Mesendoderm (in vitro differentiated cells): ENCODE data around the gene RIPOR3.

ENCODE experiments used
- DNase-seq: peaks from one replicate; pipeline ENCODE4 v3.0.0; 2013
- H2AK5ac ChIP-seq: 2 replicates; pipeline ENCODE4 v1.6.1; 2013; ENCODE audit warnings: low read length, inconsistent platforms
- H2BK120ac ChIP-seq: 2 replicates; pipeline ENCODE4 v1.6.1; 2013; ENCODE audit warnings: low read depth, mild to moderate bottlenecking, low read length, moderate library complexity, mixed read lengths
- H2BK15ac ChIP-seq: replicated peaks from 2 replicates; pipeline ENCODE4 v1.6.1; 2013; ENCODE audit warnings: low read depth, mild to moderate bottlenecking, moderate library complexity
- H2BK5ac ChIP-seq: 2 replicates; pipeline ENCODE4 v1.6.1; 2013; ENCODE audit warnings: low read length, inconsistent platforms
- H3K18ac ChIP-seq: 2 replicates; pipeline ENCODE4 v1.6.1; 2013; ENCODE audit warnings: mild to moderate bottlenecking, low read length, mixed read lengths
- H3K23ac ChIP-seq: one replicate; pipeline ENCODE4 v1.6.1; 2013; ENCODE audit warnings: low read length
- H3K27ac ChIP-seq: 2 replicates; pipeline ENCODE4 v1.5.1; 2013; ENCODE audit warnings: low read depth, mild to moderate bottlenecking, inconsistent platforms, low read length, moderate library complexity
- H3K27me3 ChIP-seq: 2 replicates; pipeline ENCODE4 v1.6.1; 2013; ENCODE audit warnings: low read length, control low read depth, mild to moderate bottlenecking, inconsistent platforms; ENCODE audit not compliant: insufficient read depth, poor library complexity
- H3K36me3 ChIP-seq: 2 replicates; pipeline ENCODE4 v1.6.1; 2013; ENCODE audit warnings: low read length, inconsistent platforms; ENCODE audit not compliant: control insufficient read depth, insufficient read depth
- H3K4ac ChIP-seq: one replicate; pipeline ENCODE4 v1.6.1; 2013; ENCODE audit warnings: low read depth, mild to moderate bottlenecking, low read length, moderate library complexity
- H3K4me1 ChIP-seq: 2 replicates; pipeline ENCODE4 v1.6.1; 2013; ENCODE audit warnings: low read depth, low read length, inconsistent platforms; ENCODE audit not compliant: control insufficient read depth
- H3K4me2 ChIP-seq: 2 replicates; pipeline ENCODE4 v1.6.1; 2013; ENCODE audit warnings: low read length
- H3K4me3 ChIP-seq: 2 replicates; pipeline ENCODE4 v1.5.1; 2013; ENCODE audit warnings: mild to moderate bottlenecking, low read length
- H3K56ac ChIP-seq: one replicate; pipeline ENCODE4 v1.6.1; 2013; ENCODE audit warnings: low read length
- H3K79me1 ChIP-seq: 2 replicates; pipeline ENCODE4 v1.6.1; 2013; ENCODE audit warnings: low read length, inconsistent platforms
- H3K79me2 ChIP-seq: 2 replicates; pipeline ENCODE4 v1.6.1; 2013; ENCODE audit warnings: mild to moderate bottlenecking, low read length; ENCODE audit not compliant: control insufficient read depth, insufficient read depth
- H3K9ac ChIP-seq: 2 replicates; pipeline ENCODE4 v1.6.1; 2013; ENCODE audit warnings: low read length, inconsistent platforms
- H4K5ac ChIP-seq: one replicate; pipeline ENCODE4 v1.6.1; 2013; ENCODE audit warnings: low read length
- H4K8ac ChIP-seq: one replicate; pipeline ENCODE4 v1.6.1; 2013; ENCODE audit warnings: low read depth, mild to moderate bottlenecking, control low read depth, low read length, moderate library complexity
- WGBS: extraction: QIAGEN DNeasy Blood & Tissue Kit; methylation state at CpG from one replicate; pipeline ENCODE4 v1.1.7; 2013; ENCODE audit warnings: low lambda C conversion rate, missing lambda C conversion rate; ENCODE audit not compliant: insufficient coverage; ENCODE audit errors: extremely low coverage; 5-methylcytosine and 5-hydroxymethylcytosine counted together

The RIPOR3 gene

GRCh38 chr20:50724112-50724725, 32.9 kb upstream of the RIPOR3 start:
- H3K36me3 ChIP-seq: no peaks in the 10 kb centered on the region
- H3K56ac ChIP-seq: no peak overlapping the region
- no peak overlapping the region for H3K4me3 ChIP-seq
- no peak for DNase-seq
- H2BK5ac ChIP-seq: no peak overlapping the region
- H2BK120ac ChIP-seq: no peak overlapping the region
- no peaks in the 10 kb centered on the region for H3K79me2 ChIP-seq
- H3K79me1 ChIP-seq: no peaks in the 10 kb centered on the region
- no peak overlapping the region for H3K18ac ChIP-seq
- H4K8ac ChIP-seq: no peak overlapping the region
- H2BK15ac ChIP-seq: no peak overlapping the region
- peaks cover 6% of the 10 kb centered on the region for H3K4me1 ChIP-seq
- no peak overlapping the region for H3K4me2 ChIP-seq
- no peaks in the 10 kb centered on the region for H3K27me3 ChIP-seq
- H3K23ac ChIP-seq: no peak overlapping the region
- no peak overlapping the region for H3K4ac ChIP-seq
- no peak overlapping the region for H3K9ac ChIP-seq
- no peak overlapping the region for H3K27ac ChIP-seq
- H2AK5ac ChIP-seq: no peak overlapping the region
- no peak overlapping the region for H4K5ac ChIP-seq
- WGBS: no CpG with 5 or more reads among the region's 7 CpGs

- Histone ChIP-seq H3K27me3 (no peaks in the 10 kb centered on the region), H3K4ac (no peak overlapping the region), H3K4me1 (peaks cover 6% of the 10 kb centered on the region), H3K79me2 (no peaks in the 10 kb centered on the region), H3K18ac (no peak overlapping the region), H3K79me1 (no peaks in the 10 kb centered on the region), H3K4me2 (no peak overlapping the region), H2BK5ac (no peak overlapping the region), H3K4me3 (no peak overlapping the region), H3K9ac (no peak overlapping the region), H3K23ac (no peak overlapping the region), H2BK120ac (no peak overlapping the region), H3K36me3 (no peaks in the 10 kb centered on the region), H3K56ac (no peak overlapping the region), H4K8ac (no peak overlapping the region), H4K5ac (no peak overlapping the region), H2BK15ac (no peak overlapping the region), H2AK5ac (no peak overlapping the region), H3K27ac (no peak overlapping the region)
- no CpG with 5 or more reads among the region's 9 CpGs for WGBS
- no peak for DNase-seq
These were observed 32.3 kb upstream of the RIPOR3 start for GRCh38 chr20:50723672-50724071.

DNA sequence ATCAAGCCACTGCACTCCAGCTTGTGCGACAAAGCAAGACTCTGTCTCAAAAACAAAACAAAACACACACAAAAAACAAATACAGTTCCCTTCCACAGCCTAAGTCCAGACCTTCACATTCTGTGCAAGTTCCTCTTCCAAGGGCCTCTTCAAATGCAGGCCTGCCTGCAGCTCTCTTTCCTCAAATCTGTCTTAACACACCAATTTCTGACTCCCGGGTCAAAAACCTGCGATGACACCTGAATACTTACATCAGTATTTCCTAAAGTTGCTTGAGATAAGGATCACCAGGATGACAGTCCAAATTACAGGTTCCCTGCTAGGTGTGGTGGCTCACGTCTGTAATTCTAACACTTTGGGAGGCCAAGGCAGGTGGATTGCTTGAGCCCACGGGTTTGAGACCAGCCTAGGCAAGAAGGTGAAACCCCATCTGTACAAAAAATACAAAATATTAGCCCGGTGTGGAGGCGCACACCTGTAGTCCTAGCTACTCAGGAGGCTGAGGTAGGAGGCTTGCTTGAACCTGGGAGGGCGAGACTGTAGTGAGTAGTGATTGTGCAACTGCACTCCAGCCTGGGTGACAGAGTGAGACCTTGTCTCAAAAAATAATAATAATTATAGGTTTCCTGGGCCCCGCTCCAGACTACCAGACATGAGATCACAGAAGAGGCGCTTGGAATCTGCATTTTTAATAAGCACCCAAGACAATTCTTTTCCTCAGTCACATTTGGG, 31.2 kb upstream of the RIPOR3 start:
- no CpG with 5 or more reads among the region's 10 CpGs for WGBS

DNA sequence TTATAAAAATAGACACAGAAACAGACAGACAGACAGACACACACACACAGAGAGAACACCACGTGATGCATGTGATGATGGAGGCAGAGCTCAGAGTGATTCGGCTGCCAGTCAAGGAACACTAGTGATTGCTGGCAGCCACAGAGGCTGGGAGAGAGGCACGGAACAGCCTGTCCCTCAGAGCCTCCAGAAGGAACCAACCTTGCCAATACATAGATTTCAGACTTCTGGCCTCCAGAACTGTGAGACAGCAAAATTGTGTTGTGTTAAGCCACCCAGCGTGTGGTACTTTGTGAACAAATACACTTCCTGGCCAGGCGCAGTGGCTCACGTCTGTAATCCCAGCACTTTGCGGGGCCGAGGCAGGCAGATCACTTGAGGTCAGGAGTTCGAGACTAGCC, 30.5 kb upstream of the RIPOR3 start:
- no CpG with 5 or more reads among the region's 9 CpGs for WGBS
- H3K79me2 ChIP-seq: no peaks in the 10 kb centered on the region
- no peaks in the 10 kb centered on the region for H3K79me1 ChIP-seq
- no peak overlapping the region for H3K56ac ChIP-seq
- H3K18ac ChIP-seq: no peak overlapping the region
- H4K8ac ChIP-seq: no peak overlapping the region
- no peak overlapping the region for H4K5ac ChIP-seq
- H3K4ac ChIP-seq: no peak overlapping the region
- no peak overlapping the region for H2BK120ac ChIP-seq
- no peak overlapping the region for H3K27ac ChIP-seq
- H2BK5ac ChIP-seq: no peak overlapping the region
- no peak overlapping the region for H3K23ac ChIP-seq
- no peak overlapping the region for H2BK15ac ChIP-seq
- peaks cover 6% of the 10 kb centered on the region for H3K4me1 ChIP-seq
- no peaks in the 10 kb centered on the region for H3K27me3 ChIP-seq
- no peak overlapping the region for H3K4me2 ChIP-seq
- H3K9ac ChIP-seq: no peak overlapping the region
- no peak for DNase-seq
- no peaks in the 10 kb centered on the region for H3K36me3 ChIP-seq
- no peak overlapping the region for H3K4me3 ChIP-seq
- H2AK5ac ChIP-seq: no peak overlapping the region

More for the DNA sequence above, 31.2 kb upstream of the RIPOR3 start:
- Histone ChIP-seq H3K27ac (no peak overlapping the region), H3K56ac (no peak overlapping the region), H3K79me1 (no peaks in the 10 kb centered on the region), H2BK120ac (no peak overlapping the region), H3K79me2 (no peaks in the 10 kb centered on the region), H3K4me3 (no peak overlapping the region), H4K5ac (no peak overlapping the region), H3K18ac (no peak overlapping the region), H3K36me3 (no peaks in the 10 kb centered on the region), H3K4me2 (no peak overlapping the region), H3K27me3 (no peaks in the 10 kb centered on the region), H3K4ac (no peak overlapping the region), H2BK15ac (no peak overlapping the region), H3K9ac (no peak overlapping the region), H3K23ac (no peak overlapping the region), H4K8ac (no peak overlapping the region), H2AK5ac (no peak overlapping the region), H3K4me1 (peaks cover 6% of the 10 kb centered on the region), H2BK5ac (no peak overlapping the region)
- DNase-seq: no peak

- no peak overlapping the region for H4K8ac ChIP-seq
- H2BK15ac ChIP-seq: no peak overlapping the region
- H2BK5ac ChIP-seq: no peak overlapping the region
- H3K18ac ChIP-seq: no peak overlapping the region
- H4K5ac ChIP-seq: no peak overlapping the region
- no peak overlapping the region for H3K23ac ChIP-seq
- no peak overlapping the region for H2AK5ac ChIP-seq
- H3K27ac ChIP-seq: no peak overlapping the region
- H3K56ac ChIP-seq: no peak overlapping the region
- no peak overlapping the region for H3K4me2 ChIP-seq
- H3K36me3 ChIP-seq: no peaks in the 10 kb centered on the region
- H3K79me1 ChIP-seq: no peaks in the 10 kb centered on the region
- no peak overlapping the region for H3K4ac ChIP-seq
- no peak for DNase-seq
- no peak overlapping the region for H2BK120ac ChIP-seq
- H3K27me3 ChIP-seq: no peaks in the 10 kb centered on the region
- no peaks in the 10 kb centered on the region for H3K79me2 ChIP-seq
- no peak overlapping the region for H3K4me3 ChIP-seq
- peaks cover 6% of the 10 kb centered on the region for H3K4me1 ChIP-seq
- H3K9ac ChIP-seq: no peak overlapping the region
These were observed 29.2 kb upstream of the RIPOR3 start for GRCh38 chr20:50720582-50720981.

DNA sequence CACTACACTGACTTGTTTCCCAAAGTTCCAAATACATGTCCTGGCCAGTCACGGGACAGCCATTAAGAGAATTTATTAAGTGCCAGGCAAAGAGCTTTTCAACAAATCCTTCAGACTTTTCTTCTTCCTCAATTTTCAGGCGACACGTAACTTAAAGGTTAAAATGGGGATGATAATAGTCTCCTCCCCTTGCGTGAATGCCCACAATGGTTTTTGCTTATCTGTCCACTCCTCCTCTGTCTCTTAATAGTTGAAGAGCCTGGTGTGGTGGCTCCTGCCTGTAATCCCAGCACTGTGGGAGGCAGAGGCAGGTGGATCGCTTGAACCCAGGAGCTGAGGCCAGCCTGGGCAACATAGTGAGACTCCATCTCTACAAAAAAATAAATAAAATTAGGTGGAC, 28.7 kb upstream of the RIPOR3 start:
- Histone ChIP-seq H3K9ac (no peak overlapping the region), H3K79me1 (no peaks in the 10 kb centered on the region), H3K23ac (no peak overlapping the region), H2AK5ac (no peak overlapping the region), H3K4me2 (no peak overlapping the region), H3K27ac (no peak overlapping the region), H3K4me1 (peaks cover 4% of the 10 kb centered on the region), H3K27me3 (no peaks in the 10 kb centered on the region), H4K8ac (no peak overlapping the region), H2BK15ac (no peak overlapping the region), H2BK5ac (no peak overlapping the region), H3K4ac (no peak overlapping the region), H4K5ac (no peak overlapping the region), H3K56ac (no peak overlapping the region), H3K36me3 (no peaks in the 10 kb centered on the region), H3K18ac (no peak overlapping the region), H3K4me3 (no peak overlapping the region), H2BK120ac (no peak overlapping the region), H3K79me2 (no peaks in the 10 kb centered on the region)
- no peak for DNase-seq
- no CpG with 5 or more reads among the region's 5 CpGs for WGBS
